Astrocyte of the cerebellum (primary cell): Measurements from ENCODE around the gene TFAP2C.

Experiments
- DNase-seq: peaks from one replicate; pipeline ENCODE4 v3.0.0-alpha.2; 2011; ENCODE audit warnings: low read depth
- H3K4me3 ChIP-seq: 2 replicates; pipeline ENCODE4 v1.5.1; 2011; ENCODE audit warnings: mild to moderate bottlenecking, low read depth, low read length, moderate library complexity
- CTCF ChIP-seq: IDR thresholded peaks from 2 replicates; pipeline ENCODE4 v1.5.1; 2012; ENCODE audit warnings: low read length, low read depth, moderate library complexity, mild to moderate bottlenecking; ENCODE audit errors: missing control alignments
- in situ Hi-C: cut with HindIII; loops from 2 replicates; pipeline ENCODE4 v1.10.0; 2017; ENCODE audit warnings: low sequenced_read_pairs

Gene TFAP2C

GRCh38 chr20:56676679-56677078 lies 47.6 kb downstream of the TFAP2C start:
- no peak for TF ChIP-seq CTCF
- no peak overlapping the region for H3K4me3 ChIP-seq
- in situ Hi-C loops = no loop called here
- DNase-seq = no peak

GRCh38 chr20:56683077-56683865 lies 54.2 kb downstream of the TFAP2C start:
- no peak for TF ChIP-seq CTCF
- H3K4me3 ChIP-seq = no peak overlapping the region
- no peak for DNase-seq
- in situ Hi-C loops = no loop called here

GRCh38 chr20:56685879-56686278 lies 56.8 kb downstream of the TFAP2C start:
- in situ Hi-C loops = no loop called here
- no peak overlapping the region for H3K4me3 ChIP-seq
- TF ChIP-seq CTCF = no peak
- DNase-seq = no peak

GRCh38 chr20:56687061-56687460 lies 58.0 kb downstream of the TFAP2C start:
- in situ Hi-C loops = no loop called here

GRCh38 chr20:56688106-56688505 lies 59.0 kb downstream of the TFAP2C start:
- DNase-seq = no peak
- H3K4me3 ChIP-seq = no peak overlapping the region
- in situ Hi-C loops = no loop called here
- TF ChIP-seq CTCF = no peak

More at GRCh38 chr20:56687061-56687460, 58.0 kb downstream of the TFAP2C start:
- H3K4me3 ChIP-seq = no peak overlapping the region
- TF ChIP-seq CTCF = no peak
- no peak for DNase-seq
